GM12864 (cell line): ENCODE data around the gene CCDC175.
A peak's percentile ranks its signal among the peaks of the same experiment; 100 is the strongest.

ENCODE experiments used
- DNase-seq: peaks from one replicate; pipeline ENCODE4 v3.0.0-alpha.2; 2011; ENCODE audit warnings: low read depth
- H3K4me3 ChIP-seq: 2 replicates; pipeline ENCODE4 v1.5.1; 2011; ENCODE audit warnings: mild to moderate bottlenecking, low read depth, low read length, control low read depth
- TF ChIP-seq, protein P1 (sequence below): IDR thresholded peaks from 2 replicates; pipeline ENCODE4 v1.5.1; 2011; ENCODE audit warnings: low read depth, mild to moderate bottlenecking, moderate library complexity, low read length, control low read depth, inconsistent platforms; ENCODE audit errors: missing control alignments

Gene CCDC175

DNA sequence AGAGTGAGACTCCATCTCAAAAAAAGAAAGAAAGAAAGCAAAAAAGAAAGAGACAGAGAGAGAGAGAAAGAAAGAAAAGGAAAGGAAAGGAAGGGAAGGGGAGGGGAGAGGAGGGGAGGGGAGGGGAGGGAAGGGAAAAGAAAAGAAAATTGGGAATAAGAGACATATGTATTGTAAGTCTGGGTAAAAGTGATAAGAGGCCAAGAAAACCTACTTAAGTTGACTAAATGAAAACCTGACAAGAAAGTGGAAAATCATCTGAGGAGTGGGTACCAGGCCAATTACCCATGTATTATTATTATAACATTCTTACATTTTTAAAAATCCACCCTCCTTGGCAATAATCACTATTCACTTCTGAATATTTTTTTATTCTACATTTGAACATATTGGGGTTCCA, 46.3 kb downstream of the CCDC175 start:
- TF ChIP-seq, protein P1, sequence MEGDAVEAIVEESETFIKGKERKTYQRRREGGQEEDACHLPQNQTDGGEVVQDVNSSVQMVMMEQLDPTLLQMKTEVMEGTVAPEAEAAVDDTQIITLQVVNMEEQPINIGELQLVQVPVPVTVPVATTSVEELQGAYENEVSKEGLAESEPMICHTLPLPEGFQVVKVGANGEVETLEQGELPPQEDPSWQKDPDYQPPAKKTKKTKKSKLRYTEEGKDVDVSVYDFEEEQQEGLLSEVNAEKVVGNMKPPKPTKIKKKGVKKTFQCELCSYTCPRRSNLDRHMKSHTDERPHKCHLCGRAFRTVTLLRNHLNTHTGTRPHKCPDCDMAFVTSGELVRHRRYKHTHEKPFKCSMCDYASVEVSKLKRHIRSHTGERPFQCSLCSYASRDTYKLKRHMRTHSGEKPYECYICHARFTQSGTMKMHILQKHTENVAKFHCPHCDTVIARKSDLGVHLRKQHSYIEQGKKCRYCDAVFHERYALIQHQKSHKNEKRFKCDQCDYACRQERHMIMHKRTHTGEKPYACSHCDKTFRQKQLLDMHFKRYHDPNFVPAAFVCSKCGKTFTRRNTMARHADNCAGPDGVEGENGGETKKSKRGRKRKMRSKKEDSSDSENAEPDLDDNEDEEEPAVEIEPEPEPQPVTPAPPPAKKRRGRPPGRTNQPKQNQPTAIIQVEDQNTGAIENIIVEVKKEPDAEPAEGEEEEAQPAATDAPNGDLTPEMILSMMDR = no peak
- no peak overlapping the region for H3K4me3 ChIP-seq

DNA sequence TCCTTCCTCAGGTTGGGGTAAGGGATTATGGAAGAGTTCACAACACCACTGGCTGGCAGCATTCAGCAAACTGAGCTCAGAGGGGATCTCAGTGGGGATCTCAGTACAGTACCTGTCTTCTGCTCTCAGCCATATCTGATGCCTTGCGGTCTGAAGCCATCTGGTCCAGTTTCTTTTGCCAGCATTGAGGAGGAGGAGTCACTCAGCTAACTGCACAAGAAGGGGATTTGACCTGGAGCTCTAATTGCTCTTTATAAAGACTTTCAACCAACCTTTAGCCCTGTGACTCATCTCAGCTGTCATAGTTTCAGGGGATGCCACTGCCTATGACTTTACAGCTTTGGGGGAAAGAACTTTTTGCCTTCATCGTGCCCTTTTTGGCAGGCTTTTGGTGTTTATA, 47.4 kb downstream of the CCDC175 start:
- DNase-seq = no peak
- TF ChIP-seq, protein P1 = no peak
- no peak overlapping the region for H3K4me3 ChIP-seq

More for the DNA sequence above, 46.3 kb downstream of the CCDC175 start:
- DNase-seq = no peak

DNA sequence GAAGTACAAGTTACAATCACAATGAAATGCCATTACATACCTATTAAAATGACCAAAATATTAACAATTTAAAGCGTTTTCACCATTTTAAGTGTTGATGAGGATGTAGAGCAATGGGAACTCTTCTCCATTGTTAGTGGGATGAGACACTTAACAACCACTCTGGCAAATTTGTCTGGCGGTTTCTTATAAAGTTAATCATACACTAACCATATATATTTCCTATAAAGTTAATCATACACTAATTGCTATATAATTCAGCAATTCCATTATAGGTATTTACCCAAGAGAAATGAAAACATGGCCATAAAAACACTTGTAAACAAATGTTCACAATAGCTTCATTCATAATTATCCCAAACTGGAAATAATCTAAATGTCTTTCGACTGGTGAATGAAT, 56.4 kb downstream of the CCDC175 start:
- no peak overlapping the region for H3K4me3 ChIP-seq
- TF ChIP-seq, protein P1 = no peak
- DNase-seq = no peak

DNA sequence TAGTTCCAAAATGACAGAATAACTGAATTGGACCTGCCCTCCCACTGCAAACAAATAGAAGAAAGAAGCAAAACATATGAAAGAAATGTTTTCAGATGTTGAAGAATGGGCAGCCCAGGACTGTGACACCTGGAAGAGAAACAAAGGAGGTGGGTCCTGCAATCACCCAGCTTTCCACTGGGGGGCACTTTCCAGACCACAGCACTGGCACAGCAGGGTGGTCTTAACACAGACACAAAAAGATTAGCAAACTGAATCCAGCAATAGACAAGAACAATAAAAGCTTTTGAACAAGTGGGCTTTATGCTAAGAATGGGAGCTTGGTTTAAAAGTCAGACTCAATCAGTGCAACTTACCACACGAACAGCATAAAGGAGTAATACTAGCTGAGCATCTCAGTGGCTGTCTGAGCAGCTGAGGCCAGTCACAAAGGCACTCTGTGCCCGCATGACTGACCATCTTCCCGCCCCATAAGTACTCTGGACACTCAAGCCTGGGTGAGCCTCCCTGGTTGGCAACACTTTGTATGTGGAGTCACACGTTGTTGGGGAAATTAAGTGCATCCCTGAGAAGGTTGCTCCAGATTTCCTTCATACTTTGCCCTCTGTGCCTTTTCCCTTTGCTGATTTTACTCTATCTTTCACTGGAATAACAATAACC, 64.6 kb downstream of the CCDC175 start:
- H3K4me3 ChIP-seq = no peak overlapping the region
- TF ChIP-seq, protein P1 = peak; percentile 69
- no peak for DNase-seq

DNA sequence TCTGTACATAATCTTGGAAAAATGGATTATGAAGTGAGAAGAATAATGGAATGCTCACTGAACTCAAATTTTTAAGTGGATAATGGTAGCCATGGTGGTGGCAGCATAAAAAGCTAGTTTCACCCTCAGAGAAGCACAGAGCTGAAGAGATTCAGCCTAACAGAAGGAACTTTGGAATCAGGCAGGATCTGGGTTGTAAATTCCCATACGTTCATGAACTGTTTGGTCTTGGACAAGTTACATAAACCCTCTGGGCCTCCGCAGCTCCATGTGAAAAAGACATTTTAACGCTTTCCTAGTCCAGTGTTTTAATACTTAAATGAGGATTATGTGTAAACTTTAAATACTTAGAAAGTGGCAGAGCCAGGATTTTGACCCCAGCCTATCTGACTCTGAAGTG, 65.6 kb downstream of the CCDC175 start:
- no peak overlapping the region for H3K4me3 ChIP-seq
- TF ChIP-seq, protein P1 = no peak

DNA sequence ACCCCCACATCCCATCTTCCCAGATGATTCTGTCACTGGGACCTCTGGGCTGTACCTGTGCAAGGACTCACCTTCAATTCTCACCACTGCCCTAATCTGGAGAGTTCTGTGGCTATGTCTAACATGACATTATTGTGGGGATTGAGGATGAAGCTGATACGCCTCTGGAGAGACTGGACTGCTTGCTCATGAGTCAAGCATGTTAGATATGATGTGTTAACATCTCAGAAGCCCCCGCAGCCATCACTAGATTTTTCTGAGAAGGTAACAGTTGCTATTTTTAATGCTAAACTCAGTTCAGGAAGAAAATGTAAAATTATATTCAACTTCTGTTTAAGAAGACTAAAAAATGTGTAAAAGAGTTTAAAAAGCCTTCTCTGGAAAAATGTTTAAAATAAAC, 66.6 kb downstream of the CCDC175 start:
- TF ChIP-seq, protein P1 = no peak
- no peak for DNase-seq
- no peak overlapping the region for H3K4me3 ChIP-seq

More for the DNA sequence above, 65.6 kb downstream of the CCDC175 start:
- no peak for DNase-seq

DNA sequence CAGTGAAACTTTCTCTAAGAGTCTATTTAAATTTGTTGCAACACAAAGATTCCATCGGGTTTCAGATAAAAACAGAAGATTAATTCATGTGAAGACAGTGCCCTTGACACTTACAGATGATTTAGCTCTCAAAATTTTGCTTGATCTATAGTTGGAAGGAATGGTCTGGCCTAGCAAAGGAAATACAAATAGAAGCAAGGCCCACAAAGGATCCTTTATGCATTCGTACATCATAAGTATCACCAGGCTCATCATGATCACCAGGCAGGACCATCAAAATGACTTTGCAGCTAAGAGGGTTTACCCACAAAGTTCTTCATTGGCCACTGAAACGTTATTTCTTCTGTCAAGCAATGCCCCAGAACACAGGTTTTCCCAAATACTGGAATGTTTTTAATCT, 67.5 kb downstream of the CCDC175 start:
- H3K4me3 ChIP-seq = no peak overlapping the region
- no peak for DNase-seq
- TF ChIP-seq, protein P1 = no peak
